Body of pancreas (tissue), 4 donors: ENCODE results near the gene KRTAP4-2.
"Not testable (repeated sequence)": the region's sequence is repeated elsewhere in the genome, so short reads cannot be mapped to it uniquely, and the experiment has no call there.

ENCODE experiments used
- POLR2A ChIP-seq, 3 donors: fragments of 450-650 bp; IDR thresholded peaks; one replicate each; pipeline ENCODE4 v1.6.1; 2016; ENCODE audit warnings: antibody characterized with exemption in 3 of 3, mild to moderate bottlenecking in 2 of 3
- TF ChIP-seq, protein P1 (sequence below), 7 experiments: fragments of 450-650 bp in 4 of 7; fragments of 200-600 bp in 3 of 7; sonication (generic) in 3 of 7; IDR thresholded peaks; one replicate each; pipeline ENCODE4 v1.5.1; 2016 to 2019; ENCODE audit warnings: antibody characterized with exemption in 7 of 7

DNA sequence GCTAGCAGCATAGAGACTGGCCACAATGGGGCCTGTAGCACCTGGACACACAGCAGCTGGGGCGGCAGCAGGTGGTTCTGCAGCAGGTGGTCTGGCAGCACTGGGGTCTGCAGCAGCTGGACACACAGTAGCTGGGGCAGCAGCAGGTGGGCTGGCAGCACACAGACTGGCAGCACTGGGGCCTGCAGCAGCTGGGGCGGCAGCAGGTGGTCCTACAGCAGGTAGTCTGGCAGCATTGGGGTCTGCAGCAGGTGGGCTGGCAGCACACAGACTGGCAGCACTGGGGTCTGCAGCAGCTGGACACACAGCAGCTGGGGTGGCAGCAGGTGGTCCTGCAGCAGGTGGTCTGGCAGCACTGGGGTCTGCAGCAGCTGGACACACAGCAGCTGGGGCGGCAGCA, 17.8 kb downstream of the KRTAP4-2 start:
- TF ChIP-seq, protein P1, sequence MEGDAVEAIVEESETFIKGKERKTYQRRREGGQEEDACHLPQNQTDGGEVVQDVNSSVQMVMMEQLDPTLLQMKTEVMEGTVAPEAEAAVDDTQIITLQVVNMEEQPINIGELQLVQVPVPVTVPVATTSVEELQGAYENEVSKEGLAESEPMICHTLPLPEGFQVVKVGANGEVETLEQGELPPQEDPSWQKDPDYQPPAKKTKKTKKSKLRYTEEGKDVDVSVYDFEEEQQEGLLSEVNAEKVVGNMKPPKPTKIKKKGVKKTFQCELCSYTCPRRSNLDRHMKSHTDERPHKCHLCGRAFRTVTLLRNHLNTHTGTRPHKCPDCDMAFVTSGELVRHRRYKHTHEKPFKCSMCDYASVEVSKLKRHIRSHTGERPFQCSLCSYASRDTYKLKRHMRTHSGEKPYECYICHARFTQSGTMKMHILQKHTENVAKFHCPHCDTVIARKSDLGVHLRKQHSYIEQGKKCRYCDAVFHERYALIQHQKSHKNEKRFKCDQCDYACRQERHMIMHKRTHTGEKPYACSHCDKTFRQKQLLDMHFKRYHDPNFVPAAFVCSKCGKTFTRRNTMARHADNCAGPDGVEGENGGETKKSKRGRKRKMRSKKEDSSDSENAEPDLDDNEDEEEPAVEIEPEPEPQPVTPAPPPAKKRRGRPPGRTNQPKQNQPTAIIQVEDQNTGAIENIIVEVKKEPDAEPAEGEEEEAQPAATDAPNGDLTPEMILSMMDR (IDR thresholded peaks at IDR 0.05), result not testable (repeated sequence)
- TF ChIP-seq POLR2A (IDR thresholded peaks at IDR 0.05), result not testable (repeated sequence)
